Testis (tissue), 2 donors: ENCODE data around the gene RBM42.

Experiments
- CTCF ChIP-seq, 3 experiments: fragments of 450-650 bp in 2 of 3; fragments of 200-600 bp in 1 of 3; sonication (generic) in 1 of 3; IDR thresholded peaks; one replicate each; pipeline ENCODE4 v1.5.1; 2016 to 2019; ENCODE audit warnings: antibody characterized with exemption in 3 of 3, mild to moderate bottlenecking in 2 of 3, moderate library complexity in 1 of 3
- POLR2A ChIP-seq: fragments of 450-650 bp; IDR thresholded peaks from one replicate; pipeline ENCODE4 v1.6.1; 2017; ENCODE audit warnings: antibody characterized with exemption, mild to moderate bottlenecking, moderate library complexity

DNA sequence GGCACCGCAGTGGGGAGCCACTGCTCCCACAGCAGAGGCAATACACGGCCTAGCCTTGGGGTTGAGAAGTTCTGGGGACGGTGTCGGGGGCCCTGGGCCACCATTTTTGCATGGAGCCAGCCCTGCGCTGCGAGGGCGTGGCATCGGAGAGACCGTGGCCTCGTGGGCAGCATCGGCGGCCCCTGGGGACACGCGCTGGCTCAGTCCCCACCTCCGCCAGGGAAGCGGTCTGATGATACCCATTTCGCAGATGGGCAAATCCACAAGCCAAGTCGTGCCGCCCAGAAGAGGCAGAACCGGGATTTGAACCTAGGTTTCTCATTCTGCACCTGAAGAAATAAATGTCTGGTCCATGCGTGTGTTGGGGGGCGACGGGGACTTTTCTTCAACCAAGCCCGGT, 36.3 kb downstream of the RBM42 start:
- TF ChIP-seq CTCF (IDR thresholded peaks at IDR 0.05) (no peak), POLR2A (no peak)
